ENCODE data around the gene NAT14. TPM values are rescaled to one million over a fixed set of nuclear protein-coding genes. Genes with fewer than 3 reads are reported as not detected.

NAT14 gene
- total RNA-seq, 1 donor from 2014 or later = 81.1 TPM

- Mint-ChIP-seq H3K27me3 (ENCODE audit: low read depth) (peaks cover 96% of the 10 kb centered on the region), H3K36me3 (ENCODE audit: low read depth) (peaks cover 4% of the 10 kb centered on the region), H3K4me1 (peaks cover 15% of the 10 kb centered on the region), H3K4me3 (no peak overlapping the region), H3K9me3 (no peaks in the 10 kb centered on the region), H3K27ac (ENCODE audit: unreplicated experiment) (no peak overlapping the region)
- TF ChIP-seq CTCF (conservative IDR thresholded peaks at IDR 0.05) = no peak
- no peak for DNase-seq (ENCODE audit: low read depth, low spot score)
Measured at GRCh38 chr19:55441319-55441691, 43.7 kb upstream of the NAT14 start.

- H3K27ac Mint-ChIP-seq (ENCODE audit: unreplicated experiment) = no peak overlapping the region
- H3K9me3 Mint-ChIP-seq = no peaks in the 10 kb centered on the region
- H3K4me1 Mint-ChIP-seq = peaks cover 15% of the 10 kb centered on the region
- peaks cover 95% of the 10 kb centered on the region for H3K27me3 Mint-ChIP-seq (ENCODE audit: low read depth)
- no peak for DNase-seq (ENCODE audit: low read depth, low spot score)
- peaks cover 4% of the 10 kb centered on the region for H3K36me3 Mint-ChIP-seq (ENCODE audit: low read depth)
- TF ChIP-seq CTCF (conservative IDR thresholded peaks at IDR 0.05) = no peak
- no peak overlapping the region for H3K4me3 Mint-ChIP-seq
Measured at GRCh38 chr19:55441692-55442321, 43.2 kb upstream of the NAT14 start.

GRCh38 chr19:55442372-55442961 is 42.5 kb upstream of the NAT14 start:
- TF ChIP-seq CTCF (conservative IDR thresholded peaks at IDR 0.05) = no peak
- H3K27me3 Mint-ChIP-seq (ENCODE audit: low read depth) = peaks cover 88% of the 10 kb centered on the region
- DNase-seq (ENCODE audit: low read depth, low spot score) = no peak

GRCh38 chr19:55443045-55443823 is 41.8 kb upstream of the NAT14 start, which contains the start of gene SHISA7:
Gene SHISA7, minus strand, starts transcription at chr19:55443300. Its CDS starts 437 bp downstream, at chr19:55442863.
- Mint-ChIP-seq H3K9me3 (no peaks in the 10 kb centered on the region), H3K4me1 (peaks cover 10% of the 10 kb centered on the region), H3K4me3 (no peak within 1 kb of the TSS), H3K27me3 (ENCODE audit: low read depth) (peaks cover 82% of the 10 kb centered on the region), H3K36me3 (ENCODE audit: low read depth) (peaks cover 4% of the 10 kb centered on the region), H3K27ac (ENCODE audit: unreplicated experiment) (no peak within 1 kb of the TSS)
- no peak for TF ChIP-seq CTCF (conservative IDR thresholded peaks at IDR 0.05)
- no peak for DNase-seq (ENCODE audit: low read depth, low spot score)

More at GRCh38 chr19:55442372-55442961, 42.5 kb upstream of the NAT14 start:
- H3K9me3 Mint-ChIP-seq = no peaks in the 10 kb centered on the region
- peaks cover 11% of the 10 kb centered on the region for H3K4me1 Mint-ChIP-seq
- no peak overlapping the region for H3K4me3 Mint-ChIP-seq
- H3K36me3 Mint-ChIP-seq (ENCODE audit: low read depth) = peaks cover 4% of the 10 kb centered on the region
- H3K27ac Mint-ChIP-seq (ENCODE audit: unreplicated experiment) = no peak overlapping the region

GRCh38 chr19:55443824-55444480 is 41.0 kb upstream of the NAT14 start:
- Mint-ChIP-seq H3K4me1 (peaks cover 10% of the 10 kb centered on the region), H3K27me3 (ENCODE audit: low read depth) (peaks cover 75% of the 10 kb centered on the region), H3K9me3 (no peaks in the 10 kb centered on the region), H3K4me3 (no peak overlapping the region), H3K36me3 (ENCODE audit: low read depth) (peaks cover 4% of the 10 kb centered on the region), H3K27ac (ENCODE audit: unreplicated experiment) (no peak overlapping the region)
- DNase-seq (ENCODE audit: low read depth, low spot score) = no peak
- no peak for TF ChIP-seq CTCF (conservative IDR thresholded peaks at IDR 0.05)

Data from neural crest cell (in vitro differentiated cells).